ENCODE results near the gene ITPRIP.

GRCh38 chr10:104279550-104280259 lies 58.6 kb downstream of the ITPRIP start:
- TF ChIP-seq REST (IDR thresholded peaks at IDR 0.05; ENCODE audit: low read depth) (no peak), EZH2phosphoT487 (IDR thresholded peaks at IDR 0.05; ENCODE audit: borderline replicate concordance) (no peak), CTCF (IDR thresholded peaks at IDR 0.05 in 2 of 3, conservative IDR thresholded peaks at IDR 0.05 in 1 of 3; ENCODE audit: borderline replicate concordance in 1 of 3, insufficient read depth in 1 of 3, low read depth in 2 of 3, low read length in 2 of 3) (no peak), EZH2 (IDR thresholded peaks at IDR 0.05) (no peak), POLR2A (IDR thresholded peaks at IDR 0.05; ENCODE audit: borderline replicate concordance, extremely low read depth, insufficient read depth, insufficient read length) (no peak), YY1 (IDR thresholded peaks at IDR 0.05; ENCODE audit: extremely low read depth, insufficient replicate concordance, low read depth, low read length) (no peak)

Measured in HCT116 (cell line).